K562 (cell line): Measurements from ENCODE around the gene CDC42EP5. TPM values are rescaled to one million over a fixed set of nuclear protein-coding genes. Genes with fewer than 3 reads are reported as not detected.
A peak's percentile ranks its signal among the peaks of the same experiment; 100 is the strongest.
"Not testable (repeated sequence)": the region's sequence is repeated elsewhere in the genome, so short reads cannot be mapped to it uniquely, and the experiment has no call there.

ENCODE experiments used
- ATAC-seq: fragments of 200-7000 bp; cut with Tn5 transposase; 3 replicates; pipeline ENCODE4 v1.9.1; 2020; ENCODE audit warnings: moderate library complexity
- BruUV-seq: library from RNA; stranded (reverse); fragments of 400-500 nt; replicated peaks from 2 replicates; lab custom pipeline; 2021; lab: Mats Ljungman, UMichigan
- CTCF ChIA-PET: fragments of 300-600 bp; formaldehyde crosslinking; extraction: SDS; loops from one replicate; lab custom pipeline; 2021; ENCODE audit warnings: low intra/inter-chr PET ratio; lab: Yijun Ruan, JAX
- POLR2A ChIA-PET: fragments of 300-600, 350-650 bp; sonication (Branson Sonifier 250); formaldehyde crosslinking; extraction: SDS; loops from one replicate; lab custom pipeline; 2021; ENCODE audit warnings: antibody characterized with exemption, inconsistent platforms; lab: Yijun Ruan, JAX
- DNase-seq, 4 experiments: peaks; one replicate each; pipeline versions ENCODE4 v3.0.0 to v3.0.0-alpha.2; 2011 to 2018; ENCODE audit warnings: low spot score in 3 of 4, mixed read lengths in 3 of 4; ENCODE audit errors: extremely low read depth in 1 of 4
- FAIRE-seq: peaks from 2 replicates; lab custom pipeline; 2011; peaks lifted over from hg19 to GRCh38; lab: Jason Lieb, UNC
- H2AFZ ChIP-seq: 2 replicates; pipeline ENCODE4 v1.6.0; 2011; ENCODE audit warnings: low read depth, low read length, control low read depth, inconsistent platforms
- H3K27ac ChIP-seq: fragments of 200-600 bp; 3 replicates; pipeline ENCODE4 v1.8.0; 2011; ENCODE audit warnings: low read depth, mild to moderate bottlenecking, control low read depth, inconsistent platforms, low read length, moderate library complexity, mixed read lengths; ENCODE audit errors: extremely low read depth
- H3K27me3 ChIP-seq, 2 experiments: fragments of 300-600 bp in 1 of 2; 2 replicates in 1 of 2; 3 replicates in 1 of 2; pipeline versions ENCODE4 v1.6.0 to v1.8.0; 2011; ENCODE audit warnings: inconsistent platforms in 2 of 2, low read length in 2 of 2, mild to moderate bottlenecking in 1 of 2, mixed read lengths in 1 of 2, moderate library complexity in 1 of 2; ENCODE audit not compliant: control insufficient read depth in 2 of 2, insufficient read depth in 2 of 2
- H3K36me3 ChIP-seq: fragments of 300-600 bp; 3 replicates; pipeline ENCODE4 v1.8.0; 2011; ENCODE audit warnings: mild to moderate bottlenecking, low read length, inconsistent platforms; ENCODE audit not compliant: control insufficient read depth, insufficient read depth
- H3K4me1 ChIP-seq, 2 experiments: fragments of 200-600 bp in 1 of 2; replicated peaks in 1 of 2; 2 replicates in 1 of 2; 3 replicates in 1 of 2; pipeline versions ENCODE4 v1.5.1 to v1.8.0; 2011; ENCODE audit warnings: inconsistent platforms in 2 of 2, low read length in 2 of 2, mild to moderate bottlenecking in 1 of 2, mixed read lengths in 1 of 2, moderate library complexity in 1 of 2; ENCODE audit not compliant: control insufficient read depth in 2 of 2, insufficient read depth in 2 of 2
- H3K4me2 ChIP-seq: 2 replicates; pipeline ENCODE4 v1.6.1; 2011; ENCODE audit warnings: low read length, control low read depth, inconsistent platforms, mixed read lengths; ENCODE audit not compliant: insufficient read depth
- H3K4me3 ChIP-seq: fragments of 200-600 bp; sonication (generic), shearing (Covaris generic); 2 replicates; pipeline ENCODE4 v1.5.1; 2016; ENCODE audit warnings: control low read depth, inconsistent platforms
- H3K79me2 ChIP-seq: fragments of 200-600 bp; 3 replicates; pipeline ENCODE4 v1.8.0; 2011; ENCODE audit warnings: low read length, inconsistent platforms; ENCODE audit not compliant: control insufficient read depth, insufficient read depth
- H3K9ac ChIP-seq, 2 experiments: 2 replicates each; pipeline versions ENCODE4 v1.6.0 to v1.6.1; 2011; ENCODE audit warnings: low read depth in 2 of 2, low read length in 2 of 2, control low read depth in 1 of 2, inconsistent platforms in 1 of 2, mild to moderate bottlenecking in 1 of 2, mixed read lengths in 1 of 2; ENCODE audit not compliant: insufficient read depth in 1 of 2
- H3K9me1 ChIP-seq: one replicate; pipeline ENCODE4 v1.6.0; 2011; ENCODE audit warnings: inconsistent platforms, mild to moderate bottlenecking, low read length, moderate library complexity; ENCODE audit not compliant: control insufficient read depth, insufficient read depth
- H3K9me3 ChIP-seq: replicated peaks from 2 replicates; pipeline ENCODE4 v1.5.1; 2011; ENCODE audit warnings: low read depth, low read length, inconsistent platforms; ENCODE audit not compliant: control insufficient read depth, insufficient read depth
- H4K20me1 ChIP-seq: replicated peaks from 2 replicates; pipeline ENCODE4 v1.6.1; 2011; ENCODE audit warnings: low read length, inconsistent platforms, mixed read lengths; ENCODE audit not compliant: control insufficient read depth, insufficient read depth
- GTF2A2 ChIP-seq: IDR thresholded peaks from 2 replicates; pipeline ENCODE4 v1.6.1; 2016; ENCODE audit warnings: mild to moderate bottlenecking, missing genetic modification characterization, missing compliant biosample characterization
- HNRNPLL ChIP-seq: fragments of 200-400 bp; formaldehyde crosslinking; IDR thresholded peaks from 2 replicates; pipeline ENCODE4 v1.6.1; 2017; ENCODE audit warnings: low read length, low read depth, mild to moderate bottlenecking; ENCODE audit not compliant: poor library complexity, severe bottlenecking
- KAT7 ChIP-seq: sonication (generic); formaldehyde crosslinking; IDR thresholded peaks from 2 replicates; pipeline ENCODE4 v1.8.0; 2022; ENCODE audit warnings: missing genetic modification reagents, mild to moderate bottlenecking, borderline replicate concordance
- RB1 ChIP-seq: fragments of 450-650 bp; IDR thresholded peaks from 2 replicates; pipeline ENCODE4 v1.6.1; 2017; ENCODE audit warnings: low read depth, mild to moderate bottlenecking
- WGBS: fragments of 100-300 bp; shearing (Covaris generic); methylation state at CpG from one replicate; pipeline ENCODE4 v1.1.6; 2016; ENCODE audit warnings: low coverage, mixed read lengths; ENCODE audit not compliant: insufficient coverage; ENCODE audit errors: missing lambda C conversion rate; 5-methylcytosine and 5-hydroxymethylcytosine counted together
- in situ Hi-C: fragments of 300-500 bp; cut with MboI; formaldehyde crosslinking; loops from 4 replicates; pipeline ENCODE4 v1.15.0; 2018; ENCODE audit warnings: inconsistent platforms, mixed read lengths
- intact Hi-C: fragments of 100-400 bp; cut with micrococcal nuclease; formaldehyde crosslinking; loops from 2 replicates; pipeline ENCODE4 v1.14.2; 2022
- polyA plus RNA-seq, 8 experiments: library from polyadenylated mRNA; depleted of rRNA in 4 of 8; stranded (reverse) in 5 of 8; unstranded in 3 of 8; fragments of >200 nt; fragmentation: Nextera tagmentation in 2 of 8; fragmentation: Illumina TruSeq in 1 of 8; extraction: Ambion mirVana in 2 of 8; extraction: Trizol in 1 of 8; gene quantifications; 2 replicates each; pipeline versions ENCODE4 v1.2.1 to v1.2.3, GENCODE V29; 2011 to 2014; ENCODE audit warnings: inconsistent platforms in 1 of 8, missing spikeins in 1 of 8
- total RNA-seq, 7 experiments: library from RNA; depleted of rRNA in 6 of 7; stranded (reverse); fragments of >200 nt in 6 of 7; fragmentation: Illumina TruSeq in 2 of 7; extraction: Trizol in 2 of 7; gene quantifications; 2 replicates each; pipeline versions ENCODE4 v1.2.1 to v1.2.3, GENCODE V29; 2011 to 2021; ENCODE audit warnings: low replicate concordance in 1 of 7

The CDC42EP5 gene
- total and polyA plus RNA-seq, 9 of the 15 experiments (the other 6 are each of a cell fraction or from before 2014, with no cell fraction given): 0.15 to 0.38 TPM; not detected in 7

GRCh38 chr19:54515156-54515555 is 42.1 kb upstream of the CDC42EP5 start (continued):
- TF ChIP-seq GTF2A2 (tag): no peak
- TF ChIP-seq KAT7 (CRISPR knock-in tag): no peak
- no peak for TF ChIP-seq HNRNPLL
- TF ChIP-seq RB1: no peak

- peaks cover 11 to 44% of the 10 kb centered on the region in 2 experiments for H3K27me3 ChIP-seq
- H3K4me2 ChIP-seq, CTCF ChIA-PET, H3K36me3 ChIP-seq, intact Hi-C loops, H3K4me1 ChIP-seq, H3K9ac ChIP-seq, DNase-seq, H4K20me1 ChIP-seq, H3K79me2 ChIP-seq, POLR2A ChIA-PET, H2AFZ ChIP-seq, H3K9me3 ChIP-seq, BruUV-seq, H3K27ac ChIP-seq, H3K4me3 ChIP-seq, H3K9me1 ChIP-seq: not testable (repeated sequence)
- WGBS: 27% methylated on average over 5 of the region's 21 CpGs
- ATAC-seq (peak; percentile 94), FAIRE-seq (peak; percentile 96)
- in situ Hi-C loops: loop anchor here (5.0 kb wide), 1 partner anchor 147 kb away; the partner anchor contains the start of gene LAIR1
Observed at GRCh38 chr19:54509200-54509940, 36.3 kb upstream of the CDC42EP5 start.

GRCh38 chr19:54508487-54508886 is 35.4 kb upstream of the CDC42EP5 start:
- H3K9ac ChIP-seq, H3K36me3 ChIP-seq, FAIRE-seq, H3K27ac ChIP-seq, H3K9me1 ChIP-seq, H3K79me2 ChIP-seq, intact Hi-C loops, H3K4me1 ChIP-seq, H3K9me3 ChIP-seq, H4K20me1 ChIP-seq, H3K4me3 ChIP-seq, BruUV-seq, DNase-seq, CTCF ChIA-PET, H2AFZ ChIP-seq, POLR2A ChIA-PET, H3K4me2 ChIP-seq: not testable (repeated sequence)
- H3K27me3 ChIP-seq: peaks cover 11 to 44% of the 10 kb centered on the region in 2 experiments
- ATAC-seq: peak; percentile 26; the same call in 1 of the 3 replicates
- WGBS: 3% methylated on average over 2 of the region's 3 CpGs
- in situ Hi-C loops: loop anchor here (5.0 kb wide), 1 partner anchor 146 kb away; the partner anchor contains the start of gene LAIR1
